K562 (cell line): ENCODE data around the gene CEP72. TPM values are rescaled to one million over a fixed set of nuclear protein-coding genes. Genes with fewer than 3 reads are reported as not detected.

Source experiments
- ATAC-seq: fragments of 200-7000 bp; cut with Tn5 transposase; 3 replicates; pipeline ENCODE4 v1.9.1; 2020; ENCODE audit warnings: moderate library complexity
- BruUV-seq: library from RNA; stranded (reverse); fragments of 400-500 nt; replicated peaks from 2 replicates; lab custom pipeline; 2021; lab: Mats Ljungman, UMichigan
- CTCF ChIA-PET: fragments of 300-600 bp; formaldehyde crosslinking; extraction: SDS; loops from one replicate; lab custom pipeline; 2021; ENCODE audit warnings: low intra/inter-chr PET ratio; lab: Yijun Ruan, JAX
- POLR2A ChIA-PET: fragments of 300-600, 350-650 bp; sonication (Branson Sonifier 250); formaldehyde crosslinking; extraction: SDS; loops from one replicate; lab custom pipeline; 2021; ENCODE audit warnings: antibody characterized with exemption, inconsistent platforms; lab: Yijun Ruan, JAX
- DNase-seq, 4 experiments: peaks; one replicate each; pipeline versions ENCODE4 v3.0.0 to v3.0.0-alpha.2; 2011 to 2018; ENCODE audit warnings: low spot score in 3 of 4, mixed read lengths in 3 of 4; ENCODE audit errors: extremely low read depth in 1 of 4
- FAIRE-seq: peaks from 2 replicates; lab custom pipeline; 2011; peaks lifted over from hg19 to GRCh38; lab: Jason Lieb, UNC
- H2AFZ ChIP-seq: 2 replicates; pipeline ENCODE4 v1.6.0; 2011; ENCODE audit warnings: low read depth, low read length, control low read depth, inconsistent platforms
- H3K27ac ChIP-seq: fragments of 200-600 bp; 3 replicates; pipeline ENCODE4 v1.8.0; 2011; ENCODE audit warnings: low read depth, mild to moderate bottlenecking, control low read depth, inconsistent platforms, low read length, moderate library complexity, mixed read lengths; ENCODE audit errors: extremely low read depth
- H3K27me3 ChIP-seq, 2 experiments: fragments of 300-600 bp in 1 of 2; 2 replicates in 1 of 2; 3 replicates in 1 of 2; pipeline versions ENCODE4 v1.6.0 to v1.8.0; 2011; ENCODE audit warnings: inconsistent platforms in 2 of 2, low read length in 2 of 2, mild to moderate bottlenecking in 1 of 2, mixed read lengths in 1 of 2, moderate library complexity in 1 of 2; ENCODE audit not compliant: control insufficient read depth in 2 of 2, insufficient read depth in 2 of 2
- H3K36me3 ChIP-seq: fragments of 300-600 bp; 3 replicates; pipeline ENCODE4 v1.8.0; 2011; ENCODE audit warnings: mild to moderate bottlenecking, low read length, inconsistent platforms; ENCODE audit not compliant: control insufficient read depth, insufficient read depth
- H3K4me1 ChIP-seq, 2 experiments: fragments of 200-600 bp in 1 of 2; replicated peaks in 1 of 2; 2 replicates in 1 of 2; 3 replicates in 1 of 2; pipeline versions ENCODE4 v1.5.1 to v1.8.0; 2011; ENCODE audit warnings: inconsistent platforms in 2 of 2, low read length in 2 of 2, mild to moderate bottlenecking in 1 of 2, mixed read lengths in 1 of 2, moderate library complexity in 1 of 2; ENCODE audit not compliant: control insufficient read depth in 2 of 2, insufficient read depth in 2 of 2
- H3K4me2 ChIP-seq: 2 replicates; pipeline ENCODE4 v1.6.1; 2011; ENCODE audit warnings: low read length, control low read depth, inconsistent platforms, mixed read lengths; ENCODE audit not compliant: insufficient read depth
- H3K4me3 ChIP-seq: fragments of 200-600 bp; sonication (generic), shearing (Covaris generic); 2 replicates; pipeline ENCODE4 v1.5.1; 2016; ENCODE audit warnings: control low read depth, inconsistent platforms
- H3K79me2 ChIP-seq: fragments of 200-600 bp; 3 replicates; pipeline ENCODE4 v1.8.0; 2011; ENCODE audit warnings: low read length, inconsistent platforms; ENCODE audit not compliant: control insufficient read depth, insufficient read depth
- H3K9ac ChIP-seq, 2 experiments: 2 replicates each; pipeline versions ENCODE4 v1.6.0 to v1.6.1; 2011; ENCODE audit warnings: low read depth in 2 of 2, low read length in 2 of 2, control low read depth in 1 of 2, inconsistent platforms in 1 of 2, mild to moderate bottlenecking in 1 of 2, mixed read lengths in 1 of 2; ENCODE audit not compliant: insufficient read depth in 1 of 2
- H3K9me1 ChIP-seq: one replicate; pipeline ENCODE4 v1.6.0; 2011; ENCODE audit warnings: inconsistent platforms, mild to moderate bottlenecking, low read length, moderate library complexity; ENCODE audit not compliant: control insufficient read depth, insufficient read depth
- H3K9me3 ChIP-seq: replicated peaks from 2 replicates; pipeline ENCODE4 v1.5.1; 2011; ENCODE audit warnings: low read depth, low read length, inconsistent platforms; ENCODE audit not compliant: control insufficient read depth, insufficient read depth
- H4K20me1 ChIP-seq: replicated peaks from 2 replicates; pipeline ENCODE4 v1.6.1; 2011; ENCODE audit warnings: low read length, inconsistent platforms, mixed read lengths; ENCODE audit not compliant: control insufficient read depth, insufficient read depth
- AFF4 ChIP-seq: sonication (generic); formaldehyde crosslinking; IDR thresholded peaks from 2 replicates; pipeline ENCODE4 v1.8.0; 2023; ENCODE audit warnings: mild to moderate bottlenecking, missing genetic modification reagents
- CBFA2T2 ChIP-seq: fragments of 450-650 bp; conservative IDR thresholded peaks from 2 replicates; pipeline ENCODE4 v1.6.1; 2017; ENCODE audit warnings: mild to moderate bottlenecking
- DEAF1 ChIP-seq: fragments of 450-650 bp; formaldehyde crosslinking; IDR thresholded peaks from 2 replicates; pipeline ENCODE4 v1.4.0; 2020; ENCODE audit warnings: mild to moderate bottlenecking, moderate library complexity
- KDM4B ChIP-seq, 2 experiments: fragments of 450-650 bp in 1 of 2; sonication (generic) in 1 of 2; IDR thresholded peaks; 2 replicates each; pipeline ENCODE4 v1.6.1; 2016 to 2017; ENCODE audit warnings: borderline replicate concordance in 2 of 2, antibody characterized with exemption in 1 of 2, low read depth in 1 of 2, mild to moderate bottlenecking in 1 of 2
- MLLT1 ChIP-seq, 2 experiments: fragments of 450-650 bp; IDR thresholded peaks; 2 replicates each; pipeline ENCODE4 v1.6.1; 2016
- MTF1 ChIP-seq: fragments of 250-450 bp; sonication (Bioruptor Pico); IDR thresholded peaks from 2 replicates; pipeline ENCODE4 v1.9.0; 2021; ENCODE audit warnings: moderate library complexity, mild to moderate bottlenecking, inconsistent platforms, borderline replicate concordance
- MXD1 ChIP-seq: fragments of 250-450 bp; sonication (Bioruptor Pico); IDR thresholded peaks from 2 replicates; pipeline ENCODE4 v1.8.0; 2021; ENCODE audit warnings: borderline replicate concordance, mild to moderate bottlenecking, moderate library complexity; ENCODE audit not compliant: poor library complexity, severe bottlenecking
- TEAD2 ChIP-seq: fragments of 450-650 bp; IDR thresholded peaks from 2 replicates; pipeline ENCODE4 v1.6.1; 2016; ENCODE audit warnings: missing genetic modification characterization, control low read depth, missing compliant biosample characterization
- TEAD4 ChIP-seq, 2 experiments: sonication (generic) in 1 of 2; formaldehyde crosslinking in 1 of 2; IDR thresholded peaks; 2 replicates each; pipeline versions ENCODE4 v1.6.1 to v1.8.0; 2012 to 2022; ENCODE audit warnings: borderline replicate concordance in 1 of 2, inconsistent platforms in 1 of 2, low read length in 1 of 2, mild to moderate bottlenecking in 1 of 2, missing genetic modification reagents in 1 of 2
- ZNF263 ChIP-seq: sonication (generic); formaldehyde crosslinking; IDR thresholded peaks from 2 replicates; pipeline ENCODE4 v1.8.0; 2022; ENCODE audit warnings: mild to moderate bottlenecking, missing genetic modification reagents, borderline replicate concordance
- WGBS: fragments of 100-300 bp; shearing (Covaris generic); methylation state at CpG from one replicate; pipeline ENCODE4 v1.1.6; 2016; ENCODE audit warnings: low coverage, mixed read lengths; ENCODE audit not compliant: insufficient coverage; ENCODE audit errors: missing lambda C conversion rate; 5-methylcytosine and 5-hydroxymethylcytosine counted together
- in situ Hi-C: fragments of 300-500 bp; cut with MboI; formaldehyde crosslinking; loops from 4 replicates; pipeline ENCODE4 v1.15.0; 2018; ENCODE audit warnings: inconsistent platforms, mixed read lengths
- intact Hi-C: fragments of 100-400 bp; cut with micrococcal nuclease; formaldehyde crosslinking; loops from 2 replicates; pipeline ENCODE4 v1.14.2; 2022
- polyA plus RNA-seq, 8 experiments: library from polyadenylated mRNA; depleted of rRNA in 4 of 8; stranded (reverse) in 5 of 8; unstranded in 3 of 8; fragments of >200 nt; fragmentation: Nextera tagmentation in 2 of 8; fragmentation: Illumina TruSeq in 1 of 8; extraction: Ambion mirVana in 2 of 8; extraction: Trizol in 1 of 8; gene quantifications; 2 replicates each; pipeline versions ENCODE4 v1.2.1 to v1.2.3, GENCODE V29; 2011 to 2014; ENCODE audit warnings: inconsistent platforms in 1 of 8, missing spikeins in 1 of 8
- total RNA-seq, 7 experiments: library from RNA; depleted of rRNA in 6 of 7; stranded (reverse); fragments of >200 nt in 6 of 7; fragmentation: Illumina TruSeq in 2 of 7; extraction: Trizol in 2 of 7; gene quantifications; 2 replicates each; pipeline versions ENCODE4 v1.2.1 to v1.2.3, GENCODE V29; 2011 to 2021; ENCODE audit warnings: low replicate concordance in 1 of 7

CEP72 gene
- total and polyA plus RNA-seq, 9 of the 15 experiments (the other 6 are each of a cell fraction or from before 2014, with no cell fraction given): 0.89 to 38.1 (median 14.2) TPM

DNA sequence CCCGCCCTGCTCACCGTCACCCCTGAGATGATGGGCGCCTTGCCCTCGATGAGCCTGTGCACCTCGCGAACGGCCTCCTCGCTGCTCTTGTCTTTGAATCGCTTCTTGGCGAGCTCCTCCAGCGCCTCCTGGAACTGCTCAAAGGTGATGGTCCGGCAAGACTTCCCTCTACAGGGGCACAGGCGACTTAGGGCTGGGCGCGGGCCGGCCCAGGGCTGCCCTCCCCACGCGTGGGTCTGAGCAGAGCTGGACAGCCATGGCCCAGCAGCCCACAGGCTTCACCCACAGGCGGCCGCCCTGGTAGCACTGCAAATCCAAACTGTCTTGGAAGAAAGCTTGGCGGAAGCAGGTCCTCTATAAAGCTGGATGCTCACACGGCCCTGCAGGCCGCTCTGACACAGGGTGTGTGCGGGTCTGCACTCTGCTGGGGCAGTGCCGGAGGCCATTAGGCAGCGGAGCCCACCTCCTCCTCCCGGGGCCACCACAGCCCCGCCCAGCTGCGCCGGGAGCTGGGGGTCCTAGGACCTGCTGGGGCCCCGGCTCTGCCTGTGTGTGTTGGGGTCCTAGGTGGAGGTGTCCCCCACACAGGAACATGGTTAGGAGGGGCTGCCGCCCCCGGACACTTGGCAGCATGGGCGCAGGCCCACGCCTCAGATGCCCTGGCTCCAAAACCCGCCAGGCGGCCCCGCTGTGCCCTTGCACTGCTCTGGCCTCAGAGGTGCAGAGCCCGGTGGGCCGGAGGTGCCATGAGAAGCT, 54.0 kb downstream of the CEP72 start (continued):
- no peak for TF ChIP-seq DEAF1

DNA sequence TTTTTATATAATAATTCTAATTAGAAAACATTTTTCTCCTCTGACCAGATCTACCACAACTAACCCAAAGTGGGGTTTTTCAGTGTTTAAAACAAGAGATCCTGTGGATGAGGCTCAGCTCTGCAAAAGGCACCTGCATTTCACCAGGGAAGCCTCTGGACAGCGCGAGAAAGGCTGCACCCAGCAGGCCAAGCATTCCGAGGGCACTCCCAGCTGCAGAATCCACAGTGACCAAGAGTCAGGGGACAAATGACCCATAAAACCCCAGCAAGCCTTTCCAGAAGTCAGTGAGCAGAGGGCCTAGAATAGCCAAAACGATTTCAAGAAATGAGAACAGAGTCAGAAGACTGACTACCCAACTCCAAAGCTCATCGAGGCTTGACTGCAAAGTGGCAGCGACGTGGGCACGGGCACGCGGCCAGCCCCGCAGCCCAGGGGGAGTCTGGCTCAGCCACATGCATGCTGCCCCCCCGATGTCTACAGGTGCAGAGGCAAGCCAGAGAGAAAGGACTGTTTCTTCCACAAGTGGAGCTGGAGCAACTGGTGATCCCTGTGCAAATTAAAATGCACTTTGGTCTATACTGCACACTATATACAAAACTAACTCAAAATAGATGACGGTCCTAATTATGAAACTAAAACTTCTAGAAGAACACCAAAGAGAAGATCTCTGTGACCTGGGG, 54.8 kb downstream of the CEP72 start:
- POLR2A ChIA-PET: no interaction called here
- no peak for ATAC-seq
- H4K20me1 ChIP-seq: peaks cover 33% of the 10 kb centered on the region

More for the DNA sequence above, 54.8 kb downstream of the CEP72 start:
- no peak overlapping the region for H2AFZ ChIP-seq
- CTCF ChIA-PET: no interaction called here
- H3K27ac ChIP-seq: no peak overlapping the region
- TF ChIP-seq ZNF263 (CRISPR knock-in tag): no peak
- no peak for TF ChIP-seq MTF1
- TF ChIP-seq MLLT1 (IDR thresholded peaks at IDR 0.05): no peak
- TF ChIP-seq MXD1: no peak
- TF ChIP-seq CBFA2T2: no peak
- TF ChIP-seq TEAD2 (tag): no peak
- no peak for TF ChIP-seq KDM4B (IDR thresholded peaks at IDR 0.05; ENCODE audit: borderline replicate concordance in 2 of 2, low read depth in 1 of 2)
- TF ChIP-seq TEAD4 (IDR thresholded peaks at IDR 0.05; ENCODE audit: low read length): no peak
- no peak for TF ChIP-seq TEAD4 (CRISPR knock-in tag; IDR thresholded peaks at IDR 0.05; ENCODE audit: borderline replicate concordance)
- no peak for TF ChIP-seq AFF4
- H3K4me2 ChIP-seq: no peak overlapping the region
- in situ Hi-C loops: no loop called here
- 95% methylated on average over 13 of the region's 13 CpGs for WGBS
- no peaks in the 10 kb centered on the region for H3K27me3 ChIP-seq
- no peaks in the 10 kb centered on the region for H3K79me2 ChIP-seq
- H3K9ac ChIP-seq: no peak overlapping the region
- no peak for DNase-seq
- no TSS peak for BruUV-seq
- no peaks in the 10 kb centered on the region for H3K9me3 ChIP-seq
- peaks cover 4 to 72% of the 10 kb centered on the region in 2 experiments; a peak in 3 of 5 replicates for H3K4me1 ChIP-seq
- intact Hi-C loops: no loop called here
- H3K4me3 ChIP-seq: no peak overlapping the region
- FAIRE-seq: no peak
- peaks cover 56% of the 10 kb centered on the region; the same call in 2 of the 3 replicates for H3K36me3 ChIP-seq
- no peaks in the 10 kb centered on the region for H3K9me1 ChIP-seq
